Type B pancreatic cell (in vitro differentiated cells): ENCODE measurements around the gene PEX11G. TPM values are rescaled to one million over a fixed set of nuclear protein-coding genes. Genes with fewer than 3 reads are reported as not detected.

Experiments used
- DNase-seq: peaks from one replicate; pipeline ENCODE4 v3.0.0; 2021; ENCODE audit warnings: mixed read lengths; ENCODE audit not compliant: unreplicated experiment; ENCODE audit errors: extremely low spot score
- H3K27ac Mint-ChIP-seq: 2 replicates; pipeline ENCODE4 v1.8.0; 2021; ENCODE audit warnings: mild to moderate bottlenecking, mixed read lengths
- H3K27me3 Mint-ChIP-seq: 2 replicates; pipeline ENCODE4 v1.8.0; 2021; ENCODE audit warnings: mixed read lengths
- H3K36me3 Mint-ChIP-seq: 2 replicates; pipeline ENCODE4 v1.8.0; 2021; ENCODE audit warnings: mixed read lengths
- H3K4me1 Mint-ChIP-seq: one replicate; pipeline ENCODE4 v1.8.0; 2021; ENCODE audit warnings: mixed read lengths; ENCODE audit not compliant: unreplicated experiment
- H3K4me3 Mint-ChIP-seq: 2 replicates; pipeline ENCODE4 v1.8.0; 2021; ENCODE audit warnings: mild to moderate bottlenecking, mixed read lengths
- H3K9me3 Mint-ChIP-seq: 2 replicates; pipeline ENCODE4 v1.8.0; 2021; ENCODE audit warnings: mixed read lengths
- CTCF ChIP-seq: fragments of 200-600 bp; sonication (generic); conservative IDR thresholded peaks from 2 replicates; pipeline ENCODE4 v1.5.0; 2021; ENCODE audit warnings: antibody characterized with exemption, mild to moderate bottlenecking
- total RNA-seq: library from RNA; stranded (reverse); gene quantifications from 2 replicates; pipeline ENCODE4 v1.2.1, GENCODE V29; 2021; ENCODE audit warnings: low replicate concordance

The PEX11G gene
- total RNA-seq, 1 donor from 2014 or later: 5.7 TPM

GRCh38 chr19:7445104-7445503 lies 43.7 kb downstream of the PEX11G start:
- Mint-ChIP-seq H3K27me3 (no peaks in the 10 kb centered on the region), H3K36me3 (peaks cover 17% of the 10 kb centered on the region), H3K27ac (no peak overlapping the region), H3K4me3 (no peak overlapping the region), H3K9me3 (no peaks in the 10 kb centered on the region), H3K4me1 (no peaks in the 10 kb centered on the region)
- TF ChIP-seq CTCF: no peak
- no peak for DNase-seq

GRCh38 chr19:7444042-7444441 lies 44.8 kb downstream of the PEX11G start:
- no peaks in the 10 kb centered on the region for H3K4me1 Mint-ChIP-seq
- no peak for TF ChIP-seq CTCF
- H3K36me3 Mint-ChIP-seq: peaks cover 14% of the 10 kb centered on the region
- DNase-seq: no peak
- H3K27me3 Mint-ChIP-seq: no peaks in the 10 kb centered on the region
- no peak overlapping the region for H3K27ac Mint-ChIP-seq
- H3K4me3 Mint-ChIP-seq: no peak overlapping the region
- H3K9me3 Mint-ChIP-seq: no peaks in the 10 kb centered on the region

GRCh38 chr19:7442423-7442822 lies 46.4 kb downstream of the PEX11G start:
- no peaks in the 10 kb centered on the region for H3K27me3 Mint-ChIP-seq
- no peak for TF ChIP-seq CTCF
- no peak overlapping the region for H3K4me3 Mint-ChIP-seq
- no peaks in the 10 kb centered on the region for H3K4me1 Mint-ChIP-seq
- no peak for DNase-seq
- H3K36me3 Mint-ChIP-seq: peaks cover 5% of the 10 kb centered on the region
- no peaks in the 10 kb centered on the region for H3K9me3 Mint-ChIP-seq
- no peak overlapping the region for H3K27ac Mint-ChIP-seq

GRCh38 chr19:7441468-7442146 lies 47.2 kb downstream of the PEX11G start:
- DNase-seq: no peak
- H3K27me3 Mint-ChIP-seq: no peaks in the 10 kb centered on the region
- H3K36me3 Mint-ChIP-seq: peaks cover 4% of the 10 kb centered on the region
- no peak overlapping the region for H3K27ac Mint-ChIP-seq
- no peak overlapping the region for H3K4me3 Mint-ChIP-seq
- H3K9me3 Mint-ChIP-seq: no peaks in the 10 kb centered on the region
- TF ChIP-seq CTCF: no peak
- no peaks in the 10 kb centered on the region for H3K4me1 Mint-ChIP-seq

GRCh38 chr19:7440188-7440975 lies 48.5 kb downstream of the PEX11G start:
- no peak for DNase-seq

More at GRCh38 chr19:7440188-7440975, 48.5 kb downstream of the PEX11G start:
- H3K36me3 Mint-ChIP-seq: peaks cover 7% of the 10 kb centered on the region
- TF ChIP-seq CTCF: no peak
- no peaks in the 10 kb centered on the region for H3K27me3 Mint-ChIP-seq
- H3K9me3 Mint-ChIP-seq: no peaks in the 10 kb centered on the region
- H3K4me3 Mint-ChIP-seq: no peak overlapping the region
- H3K27ac Mint-ChIP-seq: no peak overlapping the region
- no peaks in the 10 kb centered on the region for H3K4me1 Mint-ChIP-seq
